ENCODE results near the gene ATP1A4.

ATP1A4 gene

DNA sequence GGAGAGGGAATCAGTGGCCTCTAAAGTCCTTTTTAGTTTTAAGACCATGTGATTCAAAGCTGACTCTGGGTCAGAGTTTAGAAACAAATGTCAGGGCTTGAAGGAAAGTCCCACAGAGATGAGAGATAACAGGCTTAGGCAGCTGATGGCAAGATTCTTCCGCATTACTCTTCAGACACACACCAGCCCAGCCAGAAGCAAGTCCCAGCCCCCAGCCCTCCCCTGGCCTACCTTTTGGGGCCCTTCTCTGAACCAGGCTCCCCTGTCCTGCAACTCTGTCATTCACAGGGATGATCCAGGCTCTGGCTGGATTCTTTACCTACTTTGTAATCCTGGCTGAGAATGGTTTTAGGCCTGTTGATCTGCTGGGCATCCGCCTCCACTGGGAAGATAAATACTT lies 25.8 kb downstream of the ATP1A4 start:
- TF ChIP-seq CTCF (conservative IDR thresholded peaks at IDR 0.05; ENCODE audit: control insufficient read depth, insufficient read depth, low read depth, low read length): no peak
- no peak overlapping the region for H3K4me3 ChIP-seq (ENCODE audit: control insufficient read depth, low read depth, low read length)
- no peak for DNase-seq (ENCODE audit: low read depth)

DNA sequence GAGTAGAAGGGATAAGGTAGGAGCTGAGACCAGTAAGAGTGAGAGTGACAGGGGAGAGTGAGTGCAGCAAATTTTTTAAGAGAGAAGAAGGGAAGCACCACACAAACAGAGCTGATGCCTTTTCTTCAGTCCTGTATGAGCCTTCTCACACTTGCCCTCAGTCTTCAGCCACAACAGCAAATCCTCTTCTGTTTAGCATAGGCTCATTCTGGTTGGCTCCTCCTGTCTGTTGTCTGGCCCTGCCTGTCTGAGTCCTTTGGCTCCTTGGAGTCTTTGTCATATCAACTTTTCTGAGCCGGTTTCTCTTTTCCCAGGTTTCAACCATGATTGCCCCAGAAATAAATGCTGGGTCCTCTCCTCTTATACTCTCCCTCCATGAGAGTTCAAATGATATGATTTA lies 26.3 kb downstream of the ATP1A4 start:
- H3K4me3 ChIP-seq (ENCODE audit: control insufficient read depth, low read depth, low read length): no peak overlapping the region
- TF ChIP-seq CTCF (conservative IDR thresholded peaks at IDR 0.05; ENCODE audit: control insufficient read depth, insufficient read depth, low read depth, low read length): no peak
- no peak for DNase-seq (ENCODE audit: low read depth)

GRCh38 chr1:160178731-160179130 lies 27.3 kb downstream of the ATP1A4 start:
- no peak overlapping the region for H3K4me3 ChIP-seq (ENCODE audit: control insufficient read depth, low read depth, low read length)
- DNase-seq (ENCODE audit: low read depth): no peak
- TF ChIP-seq CTCF (conservative IDR thresholded peaks at IDR 0.05; ENCODE audit: control insufficient read depth, insufficient read depth, low read depth, low read length): no peak

GRCh38 chr1:160179336-160179735 lies 27.9 kb downstream of the ATP1A4 start:
- H3K4me3 ChIP-seq (ENCODE audit: control insufficient read depth, low read depth, low read length): no peak overlapping the region
- DNase-seq (ENCODE audit: low read depth): no peak
- no peak for TF ChIP-seq CTCF (conservative IDR thresholded peaks at IDR 0.05; ENCODE audit: control insufficient read depth, insufficient read depth, low read depth, low read length)

GRCh38 chr1:160186246-160186645 lies 34.8 kb downstream of the ATP1A4 start:
- TF ChIP-seq CTCF (conservative IDR thresholded peaks at IDR 0.05; ENCODE audit: control insufficient read depth, insufficient read depth, low read depth, low read length): no peak
- H3K4me3 ChIP-seq (ENCODE audit: control insufficient read depth, low read depth, low read length): no peak overlapping the region
- no peak for DNase-seq (ENCODE audit: low read depth)

DNA sequence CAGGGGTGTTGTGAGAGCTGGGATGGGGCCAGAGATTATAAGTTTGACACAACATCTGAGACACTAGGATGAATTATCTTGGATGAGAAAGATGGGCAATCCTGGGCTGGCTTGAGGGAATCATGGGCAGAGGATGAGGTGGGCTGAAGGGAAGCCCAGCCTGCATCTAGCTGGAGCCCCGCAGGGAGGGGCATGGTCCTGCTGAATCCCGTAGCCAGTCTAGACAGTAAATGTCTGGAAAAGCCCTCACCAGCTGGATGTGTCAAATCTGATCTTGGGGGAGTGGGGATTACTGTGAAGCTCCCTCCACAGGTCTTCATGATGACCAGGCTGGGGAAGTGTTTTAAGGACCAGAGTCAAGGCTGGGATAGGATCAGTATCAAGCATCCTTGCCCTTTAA lies 35.3 kb downstream of the ATP1A4 start:
- no peak for DNase-seq (ENCODE audit: low read depth)
- TF ChIP-seq CTCF (conservative IDR thresholded peaks at IDR 0.05; ENCODE audit: control insufficient read depth, insufficient read depth, low read depth, low read length): no peak
- no peak overlapping the region for H3K4me3 ChIP-seq (ENCODE audit: control insufficient read depth, low read depth, low read length)

- no peak overlapping the region for H3K4me3 ChIP-seq (ENCODE audit: control insufficient read depth, low read depth, low read length)
- no peak for DNase-seq (ENCODE audit: low read depth)
- TF ChIP-seq CTCF (conservative IDR thresholded peaks at IDR 0.05; ENCODE audit: control insufficient read depth, insufficient read depth, low read depth, low read length): no peak
Observed at GRCh38 chr1:160187407-160187806, 36.0 kb downstream of the ATP1A4 start.

Data from fibroblast of mammary gland (primary cell).